UCSD-AML1 (cell line): Measurements from ENCODE around the gene ZNF613.
"Not testable (repeated sequence)": the region's sequence is repeated elsewhere in the genome, so short reads cannot be mapped to it uniquely, and the experiment has no call there.

Source experiments
- DNase-seq: peaks from one replicate; lab custom pipeline; 2025; ENCODE audit not compliant: unreplicated experiment; lab: John Stamatoyannopoulos, UW

Gene ZNF613

GRCh38 chr19:51938936-51939335 lies 11.7 kb downstream of the ZNF613 start:
- DNase-seq, result no peak

- DNase-seq, result no peak
Measured at GRCh38 chr19:51944798-51945552, 17.7 kb downstream of the ZNF613 start.

DNA sequence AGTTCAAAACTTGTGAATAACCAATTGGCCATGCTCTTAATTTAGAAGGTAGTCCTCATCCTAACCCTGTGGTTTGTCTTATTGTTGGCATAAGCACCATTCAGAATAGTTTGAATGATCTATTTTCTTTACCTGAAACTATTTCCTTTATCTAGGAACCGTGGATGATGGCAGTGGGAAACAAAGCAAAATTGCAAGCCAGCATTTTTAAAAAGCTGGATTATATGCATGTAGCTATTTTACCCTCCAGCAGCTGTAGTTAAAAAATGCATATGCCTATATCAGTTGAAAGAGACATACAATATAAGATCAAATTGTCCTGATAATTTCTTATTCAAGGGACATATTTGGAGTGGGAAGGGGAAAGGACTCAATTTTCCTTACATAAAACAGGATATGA lies 19.3 kb downstream of the ZNF613 start:
- DNase-seq, result no peak

- DNase-seq, result no peak
Measured at GRCh38 chr19:51948975-51949374, 21.7 kb downstream of the ZNF613 start.

GRCh38 chr19:51957846-51958245 lies 30.6 kb downstream of the ZNF613 start:
- DNase-seq, result not testable (repeated sequence)

GRCh38 chr19:51959791-51960190 lies 32.5 kb downstream of the ZNF613 start:
- no peak for DNase-seq

GRCh38 chr19:51960621-51961233 lies 33.5 kb downstream of the ZNF613 start:
- DNase-seq, result not testable (repeated sequence)

DNA sequence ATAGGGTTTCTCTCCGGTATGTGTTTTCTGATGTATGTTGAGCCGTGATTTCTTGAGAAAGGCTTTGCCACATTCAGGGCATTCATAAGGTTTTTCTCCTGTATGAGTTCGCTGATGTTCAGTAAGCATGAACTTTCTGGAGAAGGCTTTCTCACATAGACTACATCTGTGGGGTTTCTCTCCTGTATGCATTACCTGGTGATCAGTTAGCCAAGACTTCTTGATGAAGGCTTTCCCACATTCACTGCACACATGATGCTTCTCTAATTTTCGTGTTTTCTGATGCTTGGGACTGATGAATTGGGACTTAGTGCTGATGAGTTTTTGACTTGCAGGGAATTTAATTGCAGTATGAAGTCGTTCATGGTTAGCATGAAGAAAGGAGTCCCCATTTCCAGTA lies 38.3 kb downstream of the ZNF613 start:
- no peak for DNase-seq

DNA sequence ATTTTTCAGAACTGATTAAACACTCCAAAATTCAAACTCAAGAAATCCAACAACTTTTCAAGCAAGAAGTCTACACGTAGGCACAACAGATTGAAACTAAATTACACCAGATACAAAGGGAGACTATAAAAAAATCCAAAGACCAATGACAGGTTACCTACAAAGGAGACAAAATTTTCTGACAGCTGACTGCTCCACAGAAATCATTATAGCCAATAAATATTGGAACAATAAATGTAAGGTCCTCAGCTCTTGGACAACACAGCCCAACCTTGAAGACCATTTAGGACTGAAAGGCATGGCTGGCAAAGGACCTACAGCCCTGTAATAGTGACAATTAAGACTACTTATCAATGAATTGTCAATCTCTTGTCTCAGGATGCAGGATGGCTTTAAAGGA lies 43.4 kb downstream of the ZNF613 start:
- no peak for DNase-seq

GRCh38 chr19:51971624-51972023 lies 44.4 kb downstream of the ZNF613 start:
- no peak for DNase-seq

DNA sequence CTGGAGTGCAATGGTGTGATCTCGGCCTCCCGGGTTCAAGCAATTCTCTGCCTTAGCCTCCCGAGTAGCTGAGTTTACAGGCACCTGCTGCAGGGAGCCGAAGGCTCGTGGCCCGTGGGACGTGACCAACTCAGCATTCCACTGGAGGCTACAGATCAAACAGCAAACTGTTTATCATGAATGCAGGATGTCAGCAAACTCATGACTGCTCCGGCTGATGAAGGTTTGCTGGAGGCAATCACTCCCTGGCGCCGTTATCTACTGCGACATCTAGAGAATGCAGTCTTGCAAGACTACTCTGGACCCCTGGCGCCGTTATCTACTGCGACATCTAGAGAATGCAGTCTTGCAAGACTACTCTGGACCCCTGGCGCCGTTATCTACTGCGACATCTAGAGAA lies 48.5 kb downstream of the ZNF613 start:
- DNase-seq, result not testable (repeated sequence)

DNA sequence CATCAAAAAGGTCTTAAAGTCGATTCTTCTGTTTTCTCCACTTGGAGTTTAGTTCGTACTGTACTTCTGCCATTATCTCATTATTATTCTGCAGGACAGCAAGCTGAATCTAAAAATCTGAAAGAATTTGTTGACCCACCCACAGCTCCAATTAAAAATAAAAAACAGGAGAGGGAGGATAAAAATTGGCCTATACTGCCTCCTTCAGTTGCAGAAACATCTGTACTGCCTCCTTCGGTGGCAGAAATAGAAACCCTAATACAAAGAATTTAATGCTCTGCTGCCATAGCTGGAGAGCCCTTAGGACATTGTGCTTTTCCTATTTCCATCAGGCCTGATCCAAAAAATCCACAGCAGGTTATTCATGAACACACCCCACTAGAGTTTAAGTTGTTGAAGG lies 49.6 kb downstream of the ZNF613 start:
- DNase-seq, result no peak

- DNase-seq, result no peak
Measured at GRCh38 chr19:51977346-51977745, 50.1 kb downstream of the ZNF613 start.

- no peak for DNase-seq
Measured at GRCh38 chr19:51978882-51979281, 51.6 kb downstream of the ZNF613 start.

GRCh38 chr19:51980116-51980736 lies 53.0 kb downstream of the ZNF613 start:
- DNase-seq, result no peak

GRCh38 chr19:51980926-51981325 lies 53.7 kb downstream of the ZNF613 start:
- not testable (repeated sequence) for DNase-seq

- no peak for DNase-seq
Measured at GRCh38 chr19:51983361-51983760, 56.1 kb downstream of the ZNF613 start.

- DNase-seq, result peak; percentile 88
Measured at GRCh38 chr19:51986309-51987291, 59.3 kb downstream of the ZNF613 start, which contains the start of gene ZNF350. ZNF350 (minus strand) TSS chr19:51986840; CDS start chr19:51974360, 12,480 bp downstream.

GRCh38 chr19:51993422-51993821 lies 66.2 kb downstream of the ZNF613 start:
- no peak for DNase-seq

- DNase-seq, result no peak
Measured at GRCh38 chr19:51994048-51994644, 66.9 kb downstream of the ZNF613 start.
